GOT3 (cell line): Measurements from ENCODE around the gene UGT2A3.
"Not testable (repeated sequence)": the region's sequence is repeated elsewhere in the genome, so short reads cannot be mapped to it uniquely, and the experiment has no call there.

Experiments used
- DNase-seq: peaks from one replicate; lab custom pipeline; 2025; ENCODE audit warnings: mixed read lengths; lab: John Stamatoyannopoulos, UW

UGT2A3 gene

GRCh38 chr4:68951078-68951805 is at the start of gene UGT2A3:
Gene UGT2A3, minus strand, starts transcription at chr4:68951804. Its CDS starts 44 bp downstream, at chr4:68951760.
- DNase-seq = no peak

- no peak for DNase-seq
Observed at GRCh38 chr4:68997040-68997439, 45.4 kb upstream of the UGT2A3 start.

GRCh38 chr4:68995292-68995691 is 43.7 kb upstream of the UGT2A3 start:
- DNase-seq = no peak

- no peak for DNase-seq
Observed at GRCh38 chr4:68987007-68987406, 35.4 kb upstream of the UGT2A3 start.

- no peak for DNase-seq
Observed at GRCh38 chr4:68985442-68985841, 33.8 kb upstream of the UGT2A3 start.

- no peak for DNase-seq
Observed at GRCh38 chr4:68984947-68985346, 33.3 kb upstream of the UGT2A3 start.

GRCh38 chr4:68963374-68963773 is 11.8 kb upstream of the UGT2A3 start:
- DNase-seq = no peak

- DNase-seq = no peak
Observed at GRCh38 chr4:68962868-68963267, 11.3 kb upstream of the UGT2A3 start.

- DNase-seq = no peak
Observed at GRCh38 chr4:68960294-68961163, 8.9 kb upstream of the UGT2A3 start.

GRCh38 chr4:68959085-68959484 is 7.5 kb upstream of the UGT2A3 start:
- DNase-seq = not testable (repeated sequence)

- no peak for DNase-seq
Observed at GRCh38 chr4:68954126-68954525, 2.5 kb upstream of the UGT2A3 start.

GRCh38 chr4:68953056-68953596 is 1.5 kb upstream of the UGT2A3 start:
- no peak for DNase-seq

- DNase-seq = no peak
Observed at GRCh38 chr4:68951806-68952585, 392 bp upstream of the UGT2A3 start.

- no peak for DNase-seq
Observed at GRCh38 chr4:68950033-68950432, 1.6 kb downstream of the UGT2A3 start.

GRCh38 chr4:68948985-68949384 is 2.6 kb downstream of the UGT2A3 start:
- no peak for DNase-seq

GRCh38 chr4:68948044-68948743 is 3.4 kb downstream of the UGT2A3 start:
- DNase-seq = no peak

GRCh38 chr4:68929076-68929737 is 22.4 kb downstream of the UGT2A3 start:
- DNase-seq = no peak

GRCh38 chr4:68927165-68927564 is 24.4 kb downstream of the UGT2A3 start:
- no peak for DNase-seq

- not testable (repeated sequence) for DNase-seq
Observed at GRCh38 chr4:68922202-68922601, 29.4 kb downstream of the UGT2A3 start.

GRCh38 chr4:68921051-68921450 is 30.6 kb downstream of the UGT2A3 start:
- DNase-seq = no peak

- DNase-seq = no peak
Observed at GRCh38 chr4:68917016-68917415, 34.6 kb downstream of the UGT2A3 start.
